ENCODE measurements around the gene REEP3.

GRCh38 chr10:63667596-63668480, 146.6 kb downstream of the REEP3 start:
- no peak for TF ChIP-seq CTCF (IDR thresholded peaks at IDR 0.05)
- TF ChIP-seq ZFX (IDR thresholded peaks at IDR 0.05; ENCODE audit: borderline replicate concordance): no peak
